ENCODE results near the gene MORC3.

MORC3 gene

DNA sequence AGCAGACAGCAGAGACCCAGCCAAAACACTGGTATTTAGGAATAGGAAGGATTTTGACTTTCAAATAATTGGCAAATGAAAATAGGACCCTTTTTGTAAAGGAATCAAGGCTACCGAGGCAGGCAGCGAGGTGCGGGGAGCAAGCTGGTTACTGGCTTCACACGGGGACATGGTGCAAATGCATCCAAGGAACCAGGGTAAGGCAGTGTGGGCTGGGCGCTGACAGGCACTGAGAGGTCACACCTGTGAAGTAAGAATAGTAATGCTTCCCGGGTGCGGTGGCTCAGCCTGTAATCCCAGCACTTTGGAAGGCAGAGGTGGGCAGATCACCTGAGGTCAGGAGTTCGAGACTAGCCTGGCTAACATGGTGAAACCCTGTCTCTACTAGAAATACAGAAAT, 80.7 kb downstream of the MORC3 start:
- TF ChIP-seq CTCF (IDR thresholded peaks at IDR 0.05; ENCODE audit: borderline replicate concordance, insufficient read depth, low read depth, low read length) = no peak
- no peak overlapping the region for H3K4me3 ChIP-seq (ENCODE audit: low read depth, low read length)

DNA sequence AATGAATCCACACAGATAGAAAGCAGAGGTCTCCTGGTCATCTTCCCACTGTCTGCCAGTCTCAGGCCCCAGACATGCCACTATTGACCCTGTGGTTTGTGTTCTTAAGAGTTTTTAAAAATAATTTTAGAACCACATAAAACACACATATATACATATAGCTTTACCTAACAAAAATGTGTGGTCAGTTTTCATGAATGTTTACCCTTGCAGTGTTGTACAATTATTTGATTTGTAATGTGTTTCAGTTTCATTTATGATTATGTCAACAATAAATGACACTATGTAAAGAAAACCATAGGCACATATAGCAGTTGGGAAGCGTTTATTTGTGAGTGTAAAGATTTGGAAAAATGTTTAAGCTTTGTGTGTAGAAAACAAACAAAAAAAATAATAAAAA, 82.3 kb downstream of the MORC3 start:
- H3K4me3 ChIP-seq (ENCODE audit: low read depth, low read length) = no peak overlapping the region
- no peak for TF ChIP-seq CTCF (IDR thresholded peaks at IDR 0.05; ENCODE audit: borderline replicate concordance, insufficient read depth, low read depth, low read length)

DNA sequence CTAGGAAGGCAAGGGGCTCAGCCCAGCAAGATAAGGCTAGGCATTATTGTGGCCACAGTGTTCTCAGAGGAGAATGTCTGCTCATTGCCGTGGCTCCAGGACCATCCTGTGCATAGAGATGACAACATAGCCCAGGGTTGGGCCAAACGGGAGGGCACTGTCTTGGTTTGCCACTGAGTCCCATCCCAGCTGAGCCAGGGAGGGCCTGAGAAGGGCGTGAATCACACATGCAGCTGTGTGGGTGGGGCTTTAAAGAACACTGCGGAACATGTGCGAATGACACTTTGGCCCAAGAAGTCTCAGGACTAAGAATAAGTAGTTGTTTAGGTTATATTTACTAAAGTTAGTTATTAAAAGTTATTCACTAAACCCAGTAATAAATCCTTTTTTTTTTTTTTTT, 83.7 kb downstream of the MORC3 start:
- no peak overlapping the region for H3K4me3 ChIP-seq (ENCODE audit: low read depth, low read length)
- no peak for TF ChIP-seq CTCF (IDR thresholded peaks at IDR 0.05; ENCODE audit: borderline replicate concordance, insufficient read depth, low read depth, low read length)

- no peak for TF ChIP-seq CTCF (IDR thresholded peaks at IDR 0.05; ENCODE audit: borderline replicate concordance, insufficient read depth, low read depth, low read length)
- H3K4me3 ChIP-seq (ENCODE audit: low read depth, low read length) = no peak overlapping the region
Measured at GRCh38 chr21:36408568-36408967, 88.6 kb downstream of the MORC3 start.

- no peak overlapping the region for H3K4me3 ChIP-seq (ENCODE audit: low read depth, low read length)
- no peak for TF ChIP-seq CTCF (IDR thresholded peaks at IDR 0.05; ENCODE audit: borderline replicate concordance, insufficient read depth, low read depth, low read length)
Measured at GRCh38 chr21:36411301-36411700, 91.3 kb downstream of the MORC3 start.

- H3K4me3 ChIP-seq (ENCODE audit: low read depth, low read length) = no peak overlapping the region
- no peak for TF ChIP-seq CTCF (IDR thresholded peaks at IDR 0.05; ENCODE audit: borderline replicate concordance, insufficient read depth, low read depth, low read length)
Measured at GRCh38 chr21:36412916-36413315, 92.9 kb downstream of the MORC3 start.

DNA sequence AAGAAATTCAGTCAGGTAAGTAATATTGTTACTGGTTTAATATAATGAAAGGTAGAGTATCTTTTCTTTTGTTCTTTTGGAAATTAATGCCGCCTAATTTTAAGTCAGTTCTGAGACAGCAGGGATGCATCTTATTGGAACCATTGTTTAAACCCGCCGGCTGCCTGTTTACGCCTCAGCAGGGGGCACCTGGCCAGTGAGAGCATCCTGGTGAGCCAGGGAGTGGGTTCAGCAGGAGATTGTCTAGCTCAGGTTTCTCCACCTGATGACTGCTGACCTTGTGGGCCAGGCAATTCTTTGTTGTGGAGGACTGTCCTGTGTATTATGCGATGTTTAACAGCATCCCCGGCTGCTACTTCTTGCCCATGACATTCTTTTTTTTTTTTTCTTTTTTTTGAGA, 95.4 kb downstream of the MORC3 start:
- no peak overlapping the region for H3K4me3 ChIP-seq (ENCODE audit: low read depth, low read length)
- no peak for TF ChIP-seq CTCF (IDR thresholded peaks at IDR 0.05; ENCODE audit: borderline replicate concordance, insufficient read depth, low read depth, low read length)
